T follicular helper cell (primary cell): ENCODE results near the gene GTPBP4.
"Not testable (repeated sequence)": the region's sequence is repeated elsewhere in the genome, so short reads cannot be mapped to it uniquely, and the experiment has no call there.

Experiments used
- DNase-seq: peaks from one replicate; pipeline ENCODE4 v3.0.0-alpha.2; 2020; ENCODE audit warnings: low read depth

Gene GTPBP4

DNA sequence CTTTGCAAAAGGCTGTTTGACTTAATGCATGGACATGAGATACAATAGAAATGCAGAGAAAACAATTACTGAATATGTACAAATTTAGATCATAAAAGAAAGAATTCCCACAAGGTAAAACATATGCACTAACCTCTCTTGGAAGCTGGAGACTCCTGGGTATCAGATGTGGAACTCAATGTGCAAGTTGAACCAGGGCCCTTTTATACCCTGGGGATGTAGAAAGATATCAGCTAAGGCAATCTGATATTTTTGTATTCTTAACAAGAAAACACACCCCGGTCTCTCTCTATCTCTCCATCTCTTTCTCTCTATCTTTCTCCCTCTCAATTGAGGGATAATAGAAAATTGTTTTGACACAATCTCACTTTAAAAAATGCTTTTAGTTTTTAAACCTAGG lies 37.4 kb downstream of the GTPBP4 start, which contains the start of gene IDI2:
IDI2 (minus strand) TSS at position 177 of the 400 bp plus-strand sequence. CDS start 1,136 bp downstream, outside the sequence.
- no peak for DNase-seq

DNA sequence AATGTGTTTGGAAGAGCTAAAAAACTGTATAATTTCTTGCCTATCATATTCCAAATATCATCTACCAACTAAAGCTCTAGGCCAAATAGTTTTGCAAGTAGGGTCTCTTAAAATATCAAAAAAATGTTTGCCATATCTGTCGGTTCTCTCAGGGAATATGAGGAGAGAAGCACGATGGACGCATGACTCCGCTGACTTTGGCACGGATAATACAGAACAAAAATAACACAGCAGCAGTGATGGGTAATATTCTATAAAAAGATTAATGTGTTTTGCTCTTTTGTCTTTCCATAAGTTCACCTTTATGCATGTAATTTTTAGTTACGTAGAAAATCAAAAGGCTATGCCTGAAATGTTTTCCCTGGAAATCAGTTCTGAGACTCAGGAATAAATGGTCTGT lies 38.3 kb downstream of the GTPBP4 start:
- no peak for DNase-seq

DNA sequence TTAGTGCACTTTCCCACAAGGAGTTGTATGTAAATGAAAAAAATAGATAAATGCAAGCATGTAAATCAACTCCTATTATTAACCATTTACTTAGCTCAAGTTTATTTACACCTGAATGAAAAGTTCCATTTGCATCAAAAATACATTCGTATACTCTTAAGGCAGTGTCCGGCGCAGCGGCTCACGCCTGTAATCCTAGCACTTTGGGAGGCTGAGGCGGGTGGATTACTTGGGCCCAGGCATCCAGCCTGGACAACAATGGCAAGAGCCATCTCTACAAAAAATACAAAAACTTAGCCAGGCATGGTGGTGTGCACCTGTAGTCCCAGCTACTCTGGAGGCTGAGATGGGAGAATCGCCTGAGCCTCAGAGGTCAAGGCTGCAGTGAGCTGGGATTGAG lies 41.6 kb downstream of the GTPBP4 start:
- no peak for DNase-seq

DNA sequence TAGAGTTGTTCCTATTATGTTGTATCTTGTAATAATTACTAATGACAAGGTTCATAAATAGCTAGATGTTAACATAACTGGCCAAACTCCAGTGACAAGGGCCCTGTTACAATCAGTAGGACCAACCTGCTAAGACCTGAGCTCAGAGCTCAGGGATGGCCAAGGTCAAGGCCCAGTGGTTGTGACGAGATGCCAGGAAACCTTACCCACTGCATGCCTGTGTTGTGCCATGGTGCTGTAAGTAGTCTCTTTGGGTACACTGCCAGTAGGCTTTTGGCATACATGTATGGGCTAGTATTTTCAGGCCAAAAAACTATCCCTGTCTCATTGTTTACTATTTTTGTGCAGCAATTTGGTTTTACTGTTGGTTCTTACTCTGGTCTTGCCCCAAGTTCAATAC lies 45.4 kb downstream of the GTPBP4 start:
- no peak for DNase-seq

DNA sequence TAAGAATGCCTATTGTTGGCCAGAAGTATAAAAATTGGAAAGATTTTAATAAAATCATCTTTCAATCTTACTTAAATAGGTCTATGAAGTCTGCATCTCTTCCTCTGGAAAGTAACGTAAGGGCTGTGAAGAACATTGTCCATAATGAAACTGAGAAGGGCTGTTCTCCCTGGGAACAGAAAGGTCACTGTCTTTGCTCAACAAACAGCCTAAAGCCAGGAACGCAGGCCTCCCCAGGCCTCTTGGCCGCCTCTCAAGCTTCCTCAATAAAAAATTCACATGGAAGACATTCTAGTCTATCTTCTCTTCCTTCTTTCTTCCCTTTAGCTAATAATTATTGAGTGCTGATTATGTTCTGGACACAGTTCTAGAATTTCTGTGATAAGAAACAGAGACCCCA lies 46.5 kb downstream of the GTPBP4 start:
- DNase-seq, result no peak

DNA sequence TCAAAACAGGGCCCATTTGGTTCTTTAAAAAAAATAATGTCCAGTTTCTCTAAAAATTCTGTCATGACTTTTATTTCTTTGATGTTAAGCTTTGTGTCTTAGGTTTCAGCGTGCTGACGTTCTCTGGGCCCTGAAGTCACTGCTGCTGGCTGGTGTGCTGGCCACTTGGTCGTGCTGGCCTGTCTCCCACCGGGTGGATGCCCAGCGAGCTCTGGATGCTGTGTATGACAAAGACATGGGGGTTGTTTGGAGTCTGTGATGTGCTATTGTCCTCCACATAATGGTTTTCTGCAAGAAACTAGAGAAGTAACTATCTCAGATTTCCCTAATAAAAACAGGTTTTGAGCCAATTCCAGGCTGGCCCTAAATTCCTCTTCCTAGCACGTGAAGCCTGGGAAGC lies 47.0 kb downstream of the GTPBP4 start:
- DNase-seq, result no peak

DNA sequence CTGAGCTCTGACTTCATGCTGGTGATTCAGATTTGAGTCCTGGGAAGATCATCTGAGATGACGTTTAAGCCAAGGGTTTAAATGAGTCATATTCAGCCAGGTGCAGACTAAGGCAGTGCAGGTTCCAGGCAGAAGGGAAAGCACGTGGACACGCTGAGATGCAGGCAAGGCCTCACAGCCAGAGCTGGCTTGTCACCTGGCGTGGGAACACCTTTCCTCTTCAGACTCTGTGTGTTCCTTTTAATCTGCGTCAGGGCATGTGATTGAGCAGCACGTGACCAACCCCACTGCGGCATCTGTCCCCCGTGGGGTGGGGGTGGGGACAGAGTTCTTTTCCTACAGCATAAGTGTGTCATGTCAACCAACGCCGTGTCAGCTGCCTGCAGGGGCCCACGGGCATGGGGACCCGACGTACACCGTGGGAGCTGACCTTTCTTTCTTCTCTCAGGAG lies 48.1 kb downstream of the GTPBP4 start:
- DNase-seq, result no peak

DNA sequence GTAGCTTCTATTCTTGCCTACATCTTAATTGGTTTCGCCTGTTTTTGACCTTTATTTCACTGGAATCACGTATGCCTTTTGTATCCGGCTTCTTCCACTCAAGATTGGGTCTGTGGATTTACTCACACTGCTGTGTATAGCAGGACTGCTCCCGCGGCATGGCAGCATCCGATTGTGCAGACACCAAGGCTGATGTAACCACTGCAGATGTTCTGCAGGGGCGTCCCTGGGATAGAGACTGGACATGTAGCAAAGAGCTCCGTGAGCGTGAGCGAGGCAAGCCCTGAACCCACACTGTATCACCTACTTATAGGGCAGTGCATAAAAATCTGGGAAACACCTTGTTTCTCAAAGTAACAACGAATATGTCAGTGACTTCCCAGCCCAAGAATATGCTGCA lies 48.9 kb downstream of the GTPBP4 start:
- DNase-seq, result no peak

DNA sequence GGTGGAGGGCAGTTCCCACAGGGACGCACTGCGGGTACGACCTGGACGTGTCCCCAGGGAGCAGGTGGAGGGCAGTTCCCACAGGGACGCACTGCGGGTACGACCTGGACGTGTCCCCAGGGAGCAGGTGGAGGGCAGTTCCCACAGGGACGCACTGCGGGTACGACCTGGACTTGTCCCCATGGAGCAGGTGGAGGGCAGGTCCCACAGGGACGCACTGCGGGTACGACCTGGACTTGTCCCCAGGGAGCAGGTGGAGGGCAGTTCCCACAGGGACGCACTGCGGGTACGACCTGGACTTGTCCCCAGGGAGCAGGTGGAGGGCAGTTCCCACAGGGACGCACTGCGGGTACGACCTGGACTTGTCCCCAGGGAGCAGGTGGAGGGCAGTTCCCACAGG lies 50.5 kb downstream of the GTPBP4 start:
- DNase-seq, result not testable (repeated sequence)

DNA sequence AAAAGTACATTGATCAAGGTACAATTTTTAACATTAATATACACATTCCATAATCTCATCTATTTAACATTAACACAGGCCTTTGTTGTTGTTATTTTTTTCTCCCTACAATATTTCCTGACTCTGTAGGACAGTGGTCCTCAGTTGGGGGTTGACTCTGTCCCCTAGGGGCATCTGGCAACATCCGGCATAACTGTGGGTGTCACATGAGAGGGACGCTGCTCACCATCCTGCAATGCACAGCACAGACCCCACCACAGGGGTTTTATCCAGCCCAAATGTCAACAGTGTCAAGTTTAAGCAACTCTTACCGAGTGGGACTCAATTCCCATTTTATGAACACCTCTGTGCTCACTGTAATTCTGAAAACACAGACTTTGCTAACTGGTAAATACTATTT lies 51.9 kb downstream of the GTPBP4 start:
- no peak for DNase-seq

DNA sequence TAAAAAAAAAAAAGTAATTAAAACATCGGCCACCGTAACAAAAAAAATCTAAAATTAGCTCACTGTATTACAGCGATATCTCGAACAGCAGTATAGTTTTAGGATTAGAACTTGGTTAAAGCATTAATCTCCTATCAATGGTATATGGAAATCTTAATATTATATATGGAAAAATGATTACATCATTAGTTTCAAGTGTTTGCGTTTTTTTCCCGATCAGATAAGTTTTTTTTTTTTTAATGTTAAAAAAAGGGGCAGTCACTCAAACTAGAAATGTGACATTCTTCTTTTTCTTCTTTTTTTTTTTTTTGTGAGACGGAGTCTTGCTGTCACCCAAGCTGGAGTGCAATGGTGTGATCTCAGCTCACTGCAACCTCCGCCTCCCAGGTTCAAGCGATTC lies 53.3 kb downstream of the GTPBP4 start:
- no peak for DNase-seq

DNA sequence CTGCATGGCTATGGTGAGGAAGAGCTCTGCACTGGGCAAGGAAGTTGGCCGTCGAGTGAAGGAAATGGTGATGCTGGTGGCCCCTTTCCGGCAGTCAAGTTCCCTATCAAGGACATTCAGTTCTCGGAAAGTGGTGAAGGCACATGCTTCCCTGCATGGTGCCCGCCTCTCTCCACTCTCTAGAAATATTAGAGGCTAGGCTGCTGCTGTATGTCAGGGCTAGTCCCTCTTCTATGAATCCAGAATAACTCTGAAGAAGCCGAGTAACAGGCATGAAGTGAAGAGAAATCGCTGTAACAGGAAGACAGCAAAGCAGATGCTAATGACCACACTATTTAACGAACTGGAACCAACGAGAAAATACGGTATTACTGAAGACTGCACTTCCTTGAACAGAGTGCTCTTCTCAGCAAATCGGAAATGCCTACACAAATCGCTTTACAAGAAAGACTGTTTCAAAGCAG lies 55.3 kb downstream of the GTPBP4 start:
- no peak for DNase-seq

DNA sequence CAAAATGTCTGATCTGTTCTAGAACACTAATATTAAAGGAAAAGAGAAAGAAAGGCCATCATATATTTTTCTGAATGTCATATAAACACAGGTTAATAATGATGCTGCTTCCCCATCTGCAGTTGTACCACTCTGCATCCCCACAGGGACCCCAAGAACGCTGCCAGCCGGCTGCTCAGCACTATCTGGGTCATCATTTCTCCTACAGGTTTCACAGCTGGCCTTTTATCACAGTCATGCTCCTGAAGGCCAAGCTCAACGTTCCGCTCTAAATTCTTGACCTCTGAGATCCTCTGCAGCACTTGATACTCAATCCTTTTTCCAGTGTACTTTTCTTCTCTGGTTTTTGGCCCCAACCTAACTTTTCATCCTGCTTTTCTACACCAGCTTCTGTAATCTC lies 55.9 kb downstream of the GTPBP4 start:
- DNase-seq, result no peak

DNA sequence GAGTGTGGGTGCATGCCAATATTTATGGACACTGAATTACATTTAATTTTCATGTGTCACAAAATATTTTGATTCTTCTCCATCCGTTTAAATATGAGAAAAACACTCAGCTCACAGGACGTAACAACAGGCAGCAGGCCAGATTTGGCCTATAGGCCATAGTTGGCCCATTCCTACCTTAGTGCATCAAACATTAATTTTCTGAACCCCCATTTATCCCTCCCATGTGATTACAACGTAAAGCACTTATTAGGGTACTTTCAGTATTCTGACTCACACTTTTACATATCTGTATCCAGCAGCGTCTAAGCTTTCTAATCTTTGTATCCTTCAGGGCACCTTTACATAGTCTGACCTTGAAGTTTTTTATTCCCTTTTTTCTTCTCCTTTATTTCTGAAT lies 56.7 kb downstream of the GTPBP4 start:
- DNase-seq, result no peak

DNA sequence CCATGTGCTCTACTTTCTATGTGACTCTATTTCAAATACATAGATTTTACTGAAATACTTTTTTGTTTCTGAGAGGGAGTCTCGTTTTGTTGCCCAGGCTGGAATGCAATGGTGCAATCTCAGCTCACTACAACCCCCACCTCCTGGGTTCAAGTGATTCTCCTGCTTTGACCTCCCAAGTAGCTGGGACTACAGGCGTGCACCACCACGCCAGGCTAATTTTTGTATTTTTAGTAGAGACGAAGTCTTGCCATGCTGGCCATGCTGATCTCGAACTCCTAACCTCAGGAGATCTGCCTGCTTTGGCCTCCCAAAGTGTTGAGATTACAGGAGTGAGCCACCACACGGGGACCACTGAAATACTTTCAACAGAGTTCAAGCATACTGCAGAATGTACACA lies 57.2 kb downstream of the GTPBP4 start:
- no peak for DNase-seq

DNA sequence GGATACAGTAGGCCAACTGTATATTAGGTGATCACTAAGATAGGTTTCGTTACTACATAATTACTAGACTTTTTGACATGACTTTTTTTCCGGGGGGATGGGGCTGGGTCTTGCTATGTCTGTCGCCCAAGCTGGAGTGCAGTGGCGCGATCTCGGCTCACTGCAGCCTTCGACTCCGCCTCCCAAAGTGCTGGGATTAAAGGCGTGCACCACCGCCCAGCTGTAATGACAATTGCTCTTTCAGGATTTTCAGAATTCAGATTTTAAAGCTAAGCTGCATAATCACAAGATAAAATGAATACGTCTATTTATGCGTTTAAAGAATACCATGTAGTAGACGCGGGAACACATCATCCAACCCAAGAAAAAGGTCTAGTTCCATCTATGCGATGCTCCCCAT lies 59.7 kb downstream of the GTPBP4 start:
- DNase-seq, result no peak

DNA sequence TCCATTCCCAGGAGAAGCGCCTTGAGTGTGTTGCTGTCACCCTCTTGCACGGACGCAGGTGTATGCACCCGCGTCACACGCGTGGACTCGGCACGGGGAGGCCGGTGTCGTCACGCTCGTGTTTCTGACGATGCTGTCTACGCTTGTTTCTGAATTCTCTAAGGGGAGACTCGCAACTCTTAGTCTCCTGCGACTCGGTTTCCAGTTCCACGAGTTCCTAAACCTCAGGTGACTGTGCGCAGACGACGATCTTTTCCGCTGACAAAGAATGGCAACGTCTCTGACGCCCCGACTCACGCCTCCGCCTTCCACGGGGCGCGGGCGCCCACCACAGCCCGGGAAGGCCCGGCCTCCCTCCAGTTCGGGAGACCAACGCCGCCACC lies 60.1 kb downstream of the GTPBP4 start:
- peak; percentile 65 for DNase-seq

DNA sequence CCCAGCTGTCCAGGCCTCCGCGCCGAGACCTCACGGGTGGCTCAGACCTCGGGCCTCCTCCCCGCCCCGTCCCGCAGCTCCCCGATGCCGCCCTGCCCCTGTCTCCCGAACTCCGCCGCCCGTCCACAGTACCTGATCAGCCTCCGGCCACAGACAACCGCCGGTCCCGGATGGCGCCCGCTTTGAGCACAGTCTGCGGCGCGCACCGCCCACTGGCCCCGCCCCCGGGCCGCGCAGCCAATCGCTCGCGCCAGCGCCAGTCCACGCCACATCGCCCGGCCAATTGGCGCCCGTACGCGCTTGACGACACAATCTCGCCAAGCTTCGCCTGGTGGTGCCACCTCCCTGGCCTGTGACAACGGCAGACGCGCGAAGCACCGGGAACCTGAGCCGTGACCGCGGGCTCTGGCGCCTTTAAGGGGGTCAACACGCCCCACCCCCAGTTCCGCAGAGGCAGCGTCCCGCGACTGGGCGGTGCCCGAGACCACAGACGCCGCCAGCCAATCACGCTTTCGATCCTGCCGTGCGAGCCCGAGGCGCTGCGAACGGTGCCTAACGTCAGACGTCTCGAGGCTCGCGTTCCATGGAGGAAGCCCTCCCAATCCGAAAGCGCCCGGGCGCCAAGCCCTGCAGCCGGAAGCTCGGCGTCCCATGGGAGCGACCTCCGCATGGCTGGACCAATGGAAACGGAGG lies 60.6 kb downstream of the GTPBP4 start, which contains the start of gene IDI1:
IDI1 (minus strand) TSS at position 388 of the 693 bp plus-strand sequence; CDS start at position 272, 116 bp downstream.
- DNase-seq, result peak; percentile 96

DNA sequence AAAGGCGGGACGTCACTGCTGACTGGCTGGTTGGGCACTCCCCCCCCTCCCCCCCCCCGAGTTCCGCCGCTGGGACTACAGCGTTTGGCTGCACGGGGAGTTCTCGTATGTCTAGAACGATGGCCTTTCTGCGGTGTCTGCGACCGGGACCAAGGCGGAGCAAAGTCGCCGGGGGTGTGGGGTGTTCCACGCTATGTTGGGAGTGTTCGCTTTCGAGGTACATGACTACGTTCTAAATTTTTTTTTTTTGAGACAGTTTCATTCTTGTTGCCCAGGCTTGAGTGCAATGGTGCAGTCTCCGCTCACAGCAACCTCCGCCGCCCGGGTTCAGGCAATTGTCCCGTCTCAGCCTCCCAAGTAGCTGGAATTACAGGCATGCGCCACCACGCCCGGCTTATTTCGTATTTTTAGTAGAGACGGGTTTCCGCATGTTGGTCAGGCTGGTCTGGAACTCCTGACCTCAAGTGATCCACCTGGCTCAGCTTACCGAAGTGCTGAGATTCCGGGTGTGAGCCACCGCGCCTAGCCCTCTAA lies 61.3 kb downstream of the GTPBP4 start:
- DNase-seq, result no peak

DNA sequence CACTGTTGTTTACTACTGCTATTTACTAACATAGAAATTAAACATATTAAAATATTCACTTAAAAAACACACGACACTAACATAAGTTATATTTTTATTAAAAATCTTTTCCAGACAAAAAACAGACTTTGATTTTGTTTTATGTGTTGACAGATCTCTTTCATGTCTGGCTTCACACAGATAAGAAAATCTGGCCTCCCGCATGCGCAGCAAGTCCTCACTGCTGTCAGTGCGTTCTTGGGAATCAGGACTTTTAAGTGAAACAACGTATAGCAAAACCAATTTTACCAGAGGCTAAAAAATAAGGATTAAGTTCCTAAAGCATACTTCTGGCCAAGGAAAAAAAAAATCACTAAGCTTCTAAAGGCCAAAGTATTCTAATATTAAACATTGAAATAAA lies 61.9 kb downstream of the GTPBP4 start:
- no peak for DNase-seq

DNA sequence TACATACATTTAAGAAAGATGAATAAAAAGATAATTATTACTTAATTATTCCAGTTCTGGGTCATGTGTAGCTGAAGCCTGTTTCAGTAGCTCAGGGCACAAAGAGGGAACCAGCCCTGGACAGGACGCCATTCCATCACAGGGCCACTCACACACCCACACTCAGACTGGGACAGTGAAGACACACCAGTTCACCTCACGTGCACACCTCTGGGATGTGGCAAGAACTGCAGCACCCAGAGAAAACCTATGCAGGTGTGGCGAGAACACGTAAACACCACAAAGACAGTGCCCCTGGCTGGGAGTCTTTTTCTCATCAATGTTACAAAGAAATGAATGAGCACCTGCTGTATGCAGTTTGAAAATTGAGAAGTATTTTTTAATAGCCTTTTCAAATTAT lies 62.3 kb downstream of the GTPBP4 start:
- no peak for DNase-seq

DNA sequence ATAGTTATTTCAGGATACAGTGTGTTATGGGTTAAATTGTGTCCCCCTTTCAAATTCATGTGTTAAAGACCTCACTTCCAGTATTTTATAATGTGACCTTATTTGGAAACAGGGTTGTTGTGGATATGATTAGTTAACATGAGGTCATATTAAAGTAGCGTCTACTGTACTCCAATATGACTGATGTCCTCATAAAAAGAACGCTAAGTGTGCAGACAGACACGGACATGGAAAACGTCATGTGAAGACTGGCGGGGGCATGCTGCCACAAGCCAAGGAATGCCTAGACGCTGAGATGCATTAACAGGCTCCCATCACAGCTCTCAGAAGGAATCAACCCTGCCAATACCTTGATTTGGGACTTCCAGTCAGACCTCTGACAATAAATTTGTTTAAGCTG lies 66.5 kb downstream of the GTPBP4 start:
- DNase-seq, result no peak

DNA sequence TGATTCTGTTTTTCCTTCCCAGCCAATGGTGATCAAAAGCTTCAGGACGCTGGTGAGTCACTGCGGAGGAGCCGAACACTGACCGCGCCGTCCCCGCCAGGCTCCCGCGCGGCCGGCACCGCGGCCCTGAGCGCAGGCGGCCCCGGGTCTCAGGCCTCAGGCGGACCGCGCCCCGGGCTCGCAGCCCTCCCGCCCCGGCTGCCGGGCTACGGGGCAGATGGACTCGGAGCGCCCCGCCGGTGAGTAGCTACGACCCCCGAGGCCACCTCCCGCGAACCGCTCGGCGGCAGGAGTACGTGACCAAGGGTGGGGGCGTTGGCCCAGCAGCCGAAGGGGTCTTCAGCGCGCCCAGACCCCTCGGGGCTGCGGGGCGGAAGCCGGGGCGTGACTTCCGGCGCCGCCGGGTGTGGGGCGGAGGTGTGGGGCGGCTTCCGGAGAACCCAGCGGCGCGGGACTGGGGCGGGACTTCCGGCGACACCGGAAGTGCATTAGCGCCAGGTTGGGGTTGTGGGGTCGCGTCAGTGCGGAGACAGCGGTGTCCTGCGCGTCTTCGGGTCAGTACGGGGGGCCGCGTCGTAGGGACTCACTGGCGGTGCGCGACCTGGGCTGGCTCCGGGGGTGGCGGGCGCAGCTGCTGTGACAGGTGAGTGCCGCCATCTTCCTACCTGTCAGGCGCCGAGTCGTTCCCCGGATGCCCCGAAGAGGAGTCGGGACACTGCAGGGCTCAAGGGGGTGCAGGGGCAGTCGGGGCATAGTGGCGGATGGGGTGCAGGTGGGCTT lies 68.3 kb downstream of the GTPBP4 start, which contains the start of gene WDR37:
WDR37 (plus strand) TSS at position 60 of the 780 bp plus-strand sequence. CDS start 15,771 bp downstream, outside the sequence.
- DNase-seq, result peak; percentile 82
